ENCODE measurements around the gene MFAP1. TPM values are rescaled to one million over a fixed set of nuclear protein-coding genes. Genes with fewer than 3 reads are reported as not detected.
A peak's percentile ranks its signal among the peaks of the same experiment; 100 is the strongest.

The MFAP1 gene
- total RNA-seq, 4 donors from 2014 or later = 13.9 to 18.0 (median 14.4) TPM

DNA sequence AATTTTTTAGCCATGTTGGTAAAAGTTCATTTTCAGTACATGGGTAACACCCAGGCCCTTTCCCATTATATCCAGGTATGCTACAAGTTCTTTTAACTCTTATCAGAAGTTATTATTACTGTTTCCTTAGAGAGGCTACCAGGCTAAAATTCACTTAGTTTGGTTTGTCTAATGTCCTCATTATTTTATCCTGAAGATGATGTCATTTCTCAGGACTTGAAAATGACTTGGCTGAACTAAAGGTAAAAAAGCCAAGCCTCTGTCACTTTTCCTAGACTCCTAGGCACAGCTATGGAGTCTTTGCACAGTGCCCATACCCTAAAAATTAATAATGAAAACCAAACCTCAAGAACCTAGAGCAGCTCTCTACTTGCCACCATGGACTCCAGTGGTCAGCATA lies 51.9 kb downstream of the MFAP1 start:
- DNase-seq (ENCODE audit: low spot score) = no peak
- TF ChIP-seq CTCF (IDR thresholded peaks at IDR 0.05) = no peak
- ATAC-seq (ENCODE audit: low FRiP score) = no peak

DNA sequence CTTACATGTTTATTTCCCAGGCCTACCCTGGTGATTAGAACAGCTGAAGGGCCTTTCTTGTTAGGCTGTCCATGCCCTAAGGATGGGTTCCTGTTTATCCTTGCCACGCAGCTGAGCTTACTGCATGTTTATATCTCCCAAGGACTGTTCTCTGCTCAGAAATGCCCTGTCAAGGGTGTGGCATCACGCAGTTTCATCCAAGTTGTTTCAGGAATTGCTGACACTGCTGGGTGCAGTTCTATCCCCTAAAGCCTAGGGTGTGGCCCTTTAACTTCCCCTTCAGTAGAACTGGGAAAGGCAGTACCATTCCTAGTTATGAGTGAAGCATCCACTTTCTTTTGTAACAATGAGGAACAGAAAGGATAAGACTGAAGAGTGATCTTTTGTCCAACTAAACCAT lies 52.7 kb downstream of the MFAP1 start:
- ATAC-seq (ENCODE audit: low FRiP score) (peak; percentile 29), DNase-seq (ENCODE audit: low spot score) (no peak)
- TF ChIP-seq CTCF (IDR thresholded peaks at IDR 0.05) = no peak

GRCh38 chr15:43769584-43770228 lies 54.8 kb downstream of the MFAP1 start:
- TF ChIP-seq CTCF (IDR thresholded peaks at IDR 0.05) = no peak
- ATAC-seq (ENCODE audit: low FRiP score) (peak; percentile 58), DNase-seq (ENCODE audit: low spot score) (peak; percentile 53)

- ATAC-seq (ENCODE audit: low FRiP score) = no peak
- TF ChIP-seq CTCF (IDR thresholded peaks at IDR 0.05) = no peak
- DNase-seq (ENCODE audit: low spot score) = no peak
Measured at GRCh38 chr15:43763819-43764446, 60.6 kb downstream of the MFAP1 start.

- DNase-seq (ENCODE audit: low spot score) = no peak
- TF ChIP-seq CTCF (IDR thresholded peaks at IDR 0.05) = no peak
- ATAC-seq (ENCODE audit: low FRiP score) = no peak
Measured at GRCh38 chr15:43762824-43763223, 61.7 kb downstream of the MFAP1 start.

Small RNAs within 50 kb of the gene (small RNA-seq; reads per million reads assigned to genes)
- not detected for gene MIR1282
- not detected for gene RF00019

Other genes starting within 250 kb of the MFAP1 start
- 10 to 100 TPM; 18.2 to 46.8 (median 24.7) TPM for gene PPIP5K1, start 234.5 kb downstream of the MFAP1 start, total RNA-seq
- 1 to 10 TPM in 3 of 4 donors, under 1 TPM in 1; 0.95 to 3.0 (median 2.6) TPM for gene CKMT1B, start 230.7 kb downstream of the MFAP1 start, total RNA-seq
- under 1 TPM; 0.24 to 0.47 (median 0.39) TPM for gene STRC, start 205.9 kb downstream of the MFAP1 start, total RNA-seq
- gene CATSPER2, start 175.8 kb downstream of the MFAP1 start, total RNA-seq = 1 to 10 TPM; 1.3 to 3.2 (median 2.0) TPM
- gene CKMT1A, start 130.8 kb downstream of the MFAP1 start, total RNA-seq = 1 to 10 TPM in 3 of 4 donors, under 1 TPM in 1; 0.79 to 3.8 (median 1.6) TPM
- gene PDIA3, start 78.3 kb downstream of the MFAP1 start, total RNA-seq = 100 to 1,000 TPM in 3 of 4 donors, 10 to 100 TPM in 1; 99.0 to 143 (median 132) TPM
- gene ELL3, start 47.7 kb downstream of the MFAP1 start, total RNA-seq = 1 to 10 TPM; 1.1 to 7.1 (median 2.4) TPM
- gene SERF2, start 32.4 kb downstream of the MFAP1 start, total RNA-seq = 100 to 1,000 TPM; 790 to 927 (median 897) TPM
- not detected for gene SERINC4, start 24.5 kb downstream of the MFAP1 start, total RNA-seq
- gene HYPK, start 24.1 kb downstream of the MFAP1 start, total RNA-seq = 10 to 100 TPM; 10.2 to 19.0 (median 14.8) TPM
- 1 to 10 TPM; 2.0 to 9.9 (median 3.2) TPM for gene WDR76, start 2.3 kb upstream of the MFAP1 start, total RNA-seq